AML-193 (cell line): ENCODE results near the gene REG4.

Experiments used
- DNase-seq, 2 experiments: peaks; one replicate each; lab custom pipeline; 2025; lab: John Stamatoyannopoulos, UW

REG4 gene

DNA sequence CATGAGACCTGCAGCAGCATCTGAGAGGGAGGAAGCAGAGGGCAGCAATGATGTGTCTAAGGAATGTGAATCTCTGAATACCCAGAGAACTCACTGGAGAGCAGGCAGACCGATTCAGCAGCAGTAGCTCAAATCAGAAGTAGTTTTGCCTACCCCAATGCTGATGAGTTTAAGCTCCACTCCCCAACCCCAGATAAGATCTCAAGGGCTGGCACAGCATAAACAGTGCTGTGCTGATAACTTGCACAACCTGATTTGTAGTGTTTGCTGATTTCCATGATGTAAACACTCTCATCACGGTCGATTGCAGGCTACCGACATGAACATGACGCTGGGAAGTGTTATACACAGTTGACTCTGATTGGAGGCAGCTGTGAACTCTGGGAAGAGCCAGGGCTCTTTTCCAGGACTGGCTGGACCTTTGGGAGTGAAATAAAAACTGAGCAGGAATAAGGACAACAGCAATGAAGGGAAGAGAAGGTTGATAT, 31.3 kb downstream of the REG4 start:
- no peak for DNase-seq

DNA sequence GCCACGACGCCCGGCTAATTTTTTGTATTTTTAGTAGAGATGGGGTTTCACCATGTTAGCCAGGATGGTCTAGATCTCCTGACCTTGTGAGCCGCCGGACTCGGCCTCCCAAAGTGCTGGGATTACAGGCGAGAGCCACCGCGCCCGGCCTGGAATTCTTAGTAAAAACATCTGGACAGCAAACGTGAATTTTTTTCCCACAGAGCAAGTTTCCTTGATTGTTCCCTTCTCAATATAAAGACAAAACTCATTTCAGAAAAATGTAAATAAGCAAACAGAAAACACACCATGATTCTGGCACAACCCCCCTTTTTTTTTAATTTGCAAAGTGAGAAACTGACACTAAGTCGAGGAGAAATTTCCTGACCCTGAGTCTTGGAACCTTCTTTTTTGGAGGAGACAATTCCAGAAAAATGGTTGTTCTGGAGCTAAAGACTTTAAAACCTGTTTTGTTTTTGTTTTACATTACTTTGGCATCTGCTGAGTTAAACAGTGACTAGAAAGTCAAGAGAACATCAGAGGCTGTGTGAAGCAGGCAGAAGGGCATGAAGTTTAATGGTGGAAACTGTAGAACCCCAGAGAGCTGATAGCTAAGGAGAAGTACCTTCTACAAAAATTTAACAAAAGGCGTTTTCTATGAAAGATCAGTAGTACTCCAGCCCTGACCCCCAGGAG, 32.2 kb downstream of the REG4 start:
- no peak for DNase-seq

DNA sequence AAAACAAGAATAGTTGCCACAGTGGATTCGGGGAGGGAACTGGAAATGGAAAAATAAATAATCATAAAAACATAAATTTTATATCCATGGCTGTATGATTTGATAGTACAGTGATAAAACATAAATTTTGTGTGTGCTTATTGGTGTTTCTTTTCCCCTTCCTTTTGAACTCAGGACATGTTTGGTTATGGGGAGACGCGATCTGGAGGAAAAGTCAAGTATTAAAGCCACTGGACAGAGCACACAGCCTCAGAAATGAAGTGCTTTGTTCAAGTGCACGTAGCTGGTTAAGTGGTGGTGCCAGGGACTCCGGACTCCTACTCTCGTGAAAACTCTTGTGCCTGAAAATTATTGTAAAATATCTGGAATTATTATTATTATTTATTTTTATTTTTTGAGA, 32.9 kb downstream of the REG4 start:
- DNase-seq = no peak

GRCh38 chr1:119774746-119775490, 36.3 kb downstream of the REG4 start:
- DNase-seq = no peak

GRCh38 chr1:119773711-119774241, 37.5 kb downstream of the REG4 start:
- no peak for DNase-seq

GRCh38 chr1:119772298-119772697, 39.0 kb downstream of the REG4 start:
- no peak for DNase-seq

- no peak for DNase-seq
Measured at GRCh38 chr1:119771770-119772169, 39.5 kb downstream of the REG4 start.

DNA sequence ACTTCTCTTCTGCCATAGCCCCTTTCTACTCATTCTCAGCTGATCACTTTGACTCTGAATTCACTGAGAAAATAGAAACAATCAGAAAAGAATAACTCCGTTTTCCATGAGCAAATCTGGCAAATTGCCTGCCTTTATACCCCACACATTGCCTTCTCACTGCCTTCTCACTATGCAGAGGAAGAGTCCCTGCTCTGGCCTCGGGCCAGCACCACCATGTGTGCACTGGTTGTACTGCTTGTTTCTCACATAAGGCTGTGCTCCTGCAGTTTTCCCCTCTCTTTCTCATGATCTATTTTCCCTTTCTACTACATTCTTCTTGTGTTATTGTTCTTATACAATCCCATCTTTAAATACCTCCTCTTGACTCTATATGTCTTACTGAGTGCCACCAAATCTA, 40.2 kb downstream of the REG4 start:
- no peak for DNase-seq

GRCh38 chr1:119768778-119769177, 42.5 kb downstream of the REG4 start, which contains the start of gene HMGCS2:
TSS of gene HMGCS2 (minus strand) at chr1:119768905. CDS start at chr1:119768844, 61 bp downstream.
- no peak for DNase-seq

GRCh38 chr1:119767486-119767885, 43.8 kb downstream of the REG4 start:
- DNase-seq = no peak

DNA sequence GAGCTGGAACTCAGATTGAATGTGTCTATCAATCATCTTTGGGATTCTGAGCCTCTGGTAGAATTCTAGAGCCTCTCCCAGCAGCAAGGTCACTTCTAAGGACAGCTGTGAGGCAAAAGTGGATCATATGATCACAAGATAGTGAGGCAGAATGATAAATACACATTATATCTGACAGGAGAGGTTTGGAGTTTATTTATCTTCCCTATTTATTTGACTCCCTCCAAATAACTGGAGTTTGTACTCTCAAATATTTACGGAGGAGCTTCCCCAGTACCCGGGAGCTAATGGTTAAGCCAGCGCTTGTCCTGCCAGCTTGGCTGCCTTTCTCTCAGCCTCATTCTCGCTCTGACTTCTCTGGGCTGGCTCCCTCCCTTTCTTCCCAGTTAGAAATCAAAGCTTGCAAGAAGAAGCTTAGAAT, 44.9 kb downstream of the REG4 start:
- no peak for DNase-seq

DNA sequence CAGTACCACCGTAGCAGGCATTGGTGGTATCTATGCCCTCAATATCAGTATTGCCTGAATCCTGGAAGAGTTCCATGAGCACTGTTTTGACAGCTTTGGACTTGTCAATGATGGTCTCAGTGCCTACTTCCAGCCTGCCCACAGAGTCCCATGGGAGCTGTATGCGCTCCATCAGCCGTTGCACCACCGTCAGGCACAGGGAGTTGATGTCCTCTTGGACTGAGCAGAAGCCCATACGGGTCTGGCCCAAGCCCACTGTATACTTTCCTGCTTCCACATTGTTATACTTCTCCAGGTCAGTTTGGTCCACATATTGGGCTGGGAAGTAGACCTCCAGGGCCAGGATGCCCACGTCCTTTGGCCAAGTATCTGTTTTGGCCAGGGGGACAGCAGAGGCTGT, 47.0 kb downstream of the REG4 start:
- no peak for DNase-seq

- DNase-seq = no peak
Measured at GRCh38 chr1:119762953-119763352, 48.3 kb downstream of the REG4 start.

DNA sequence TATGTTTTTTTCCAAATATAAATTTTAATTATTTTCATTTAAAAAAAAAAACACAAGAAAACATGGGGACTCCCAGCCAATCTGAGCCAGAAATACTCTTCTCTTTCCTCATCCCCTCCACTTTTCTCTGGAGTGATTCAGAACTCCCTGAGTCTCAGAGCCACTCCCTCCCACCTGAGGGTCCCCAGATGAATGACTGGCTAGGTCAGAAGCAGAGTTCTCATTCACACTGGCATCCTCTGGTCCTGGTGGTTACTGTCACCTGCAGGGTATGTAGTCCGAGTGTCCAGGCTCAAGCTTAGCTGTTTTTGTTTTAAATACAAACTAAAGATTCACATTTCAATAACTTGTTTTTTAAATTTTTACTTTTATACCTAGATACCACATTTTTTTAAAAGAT, 48.9 kb downstream of the REG4 start:
- no peak for DNase-seq

DNA sequence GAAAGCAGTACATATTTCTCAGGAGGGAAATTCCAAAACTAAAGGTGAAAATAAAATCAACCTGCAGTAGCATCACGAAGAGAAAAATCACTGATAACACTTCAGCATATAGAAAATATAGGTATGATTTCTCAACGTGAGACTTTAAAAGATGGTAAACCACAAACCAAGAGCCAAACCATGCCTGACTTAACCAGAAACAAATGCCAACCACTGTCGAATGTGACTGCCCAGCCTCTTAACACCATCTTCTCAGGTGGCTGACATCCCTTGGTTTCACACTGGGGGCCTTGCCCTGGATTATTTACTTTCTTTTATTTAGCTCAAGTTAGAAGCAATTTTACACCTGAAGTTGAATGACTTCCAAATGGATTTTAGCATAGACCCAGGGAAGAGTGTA, 52.7 kb downstream of the REG4 start:
- DNase-seq = no peak

DNA sequence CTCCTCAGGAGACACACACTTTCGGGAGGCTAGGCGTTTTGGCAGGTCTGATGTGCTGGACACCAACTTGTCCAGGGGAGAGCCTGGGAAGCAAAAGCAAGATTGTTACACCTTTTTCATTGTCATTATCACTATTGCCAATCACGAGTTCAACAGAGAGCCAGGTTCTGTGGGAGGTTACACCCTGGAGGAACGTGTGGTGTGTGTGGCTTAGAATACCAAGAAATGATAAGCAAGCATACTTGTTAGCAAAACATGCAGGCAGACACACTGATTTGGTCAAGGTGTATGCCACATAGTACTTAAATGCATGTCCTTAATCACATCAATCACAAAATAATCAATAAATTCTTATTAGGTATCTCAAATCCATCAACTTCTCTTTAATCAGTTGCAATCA, 58.7 kb downstream of the REG4 start:
- no peak for DNase-seq

GRCh38 chr1:119748040-119748439, 63.2 kb downstream of the REG4 start:
- DNase-seq = no peak

GRCh38 chr1:119747451-119747850, 63.8 kb downstream of the REG4 start:
- no peak for DNase-seq

DNA sequence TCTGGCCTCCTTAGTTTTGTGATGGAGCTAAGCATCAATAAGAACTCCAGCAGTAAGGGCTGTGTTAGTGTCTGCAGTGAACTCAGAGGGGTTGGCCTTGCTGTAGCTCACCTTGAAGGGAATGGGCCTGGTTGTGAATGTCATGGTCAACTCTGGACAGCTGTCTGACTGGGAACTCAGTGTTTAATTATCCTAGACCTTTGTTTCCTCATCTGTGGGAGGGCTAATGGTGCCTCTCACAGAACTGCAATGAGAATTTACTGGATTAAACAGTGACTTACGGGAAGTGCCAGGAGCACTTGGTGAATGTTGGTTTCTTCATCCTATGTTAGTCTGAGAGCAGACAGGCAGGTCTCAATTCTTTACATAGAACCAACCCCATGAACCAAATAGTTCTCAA, 66.2 kb downstream of the REG4 start:
- no peak for DNase-seq

- DNase-seq = no peak
Measured at GRCh38 chr1:119744598-119744942, 66.7 kb downstream of the REG4 start.
